ENCODE data around the gene OTOGL. TPM values are rescaled to one million over a fixed set of nuclear protein-coding genes. Genes with fewer than 3 reads are reported as not detected.

Gene OTOGL
- total and polyA plus RNA-seq, 4 donors, result 0.20 to 0.62 (median 0.54) TPM; not detected in 1

- H3K4me3 ChIP-seq (ENCODE audit: low read length in 2 of 2), result no peak overlapping the region
- ATAC-seq (ENCODE audit: low FRiP score) (no peak), DNase-seq (no peak)
- H3K27ac ChIP-seq (ENCODE audit: low read depth in 1 of 2, low read length in 2 of 2), result no peak overlapping the region
- no peaks in the 10 kb centered on the region for H3K36me3 ChIP-seq (ENCODE audit: control insufficient read depth in 1 of 2, insufficient read depth in 2 of 2, low read length in 1 of 2)
- H3K4me1 ChIP-seq (ENCODE audit: control insufficient read depth in 1 of 2, insufficient read depth in 2 of 2, low read length in 2 of 2), result peaks cover 2 to 17% of the 10 kb centered on the region in 2 donors
- H3K9me3 ChIP-seq (ENCODE audit: control insufficient read depth, low read length), result no peaks in the 10 kb centered on the region
- intact Hi-C loops (cut with DNase I), result loop anchor here in 1 of 2 donors (5.0 kb wide), 1 partner anchor 59 kb away; no protein-coding TSS in a partner anchor
- H3K27me3 ChIP-seq (ENCODE audit: control insufficient read depth in 1 of 2, insufficient read depth in 2 of 2, low read length in 1 of 2), result no peaks in the 10 kb centered on the region
These were observed 17.4 kb downstream of the OTOGL start for GRCh38 chr12:80116735-80117134.

- intact Hi-C loops (cut with DNase I), result loop anchor here in 1 of 2 donors (5.0 kb wide), 1 partner anchor 61 kb away; no protein-coding TSS in a partner anchor
- Histone ChIP-seq H3K4me3 (ENCODE audit: low read length in 2 of 2) (no peak overlapping the region), H3K4me1 (ENCODE audit: control insufficient read depth in 1 of 2, insufficient read depth in 2 of 2, low read length in 2 of 2) (peaks cover 2 to 18% of the 10 kb centered on the region in 2 donors), H3K27ac (ENCODE audit: low read depth in 1 of 2, low read length in 2 of 2) (peak overlapping the region; percentile 37 to 82), H3K36me3 (ENCODE audit: control insufficient read depth in 1 of 2, insufficient read depth in 2 of 2, low read length in 1 of 2) (no peaks in the 10 kb centered on the region), H3K27me3 (ENCODE audit: control insufficient read depth in 1 of 2, insufficient read depth in 2 of 2, low read length in 1 of 2) (no peaks in the 10 kb centered on the region), H3K9me3 (ENCODE audit: control insufficient read depth, low read length) (no peaks in the 10 kb centered on the region)
- DNase-seq, result no peak
- peak; percentile 64 for ATAC-seq (ENCODE audit: low FRiP score)
- 22 to 28% methylated on average over 2 of the region's 2 CpGs for WGBS, 2 donors
These were observed 19.4 kb downstream of the OTOGL start for GRCh38 chr12:80118565-80119324.

GRCh38 chr12:80120994-80121393 is 21.7 kb downstream of the OTOGL start:
- DNase-seq (no peak), ATAC-seq (ENCODE audit: low FRiP score) (no peak)
- Histone ChIP-seq H3K27me3 (ENCODE audit: control insufficient read depth in 1 of 2, insufficient read depth in 2 of 2, low read length in 1 of 2) (no peaks in the 10 kb centered on the region), H3K4me3 (ENCODE audit: low read length in 2 of 2) (no peak overlapping the region), H3K27ac (ENCODE audit: low read depth in 1 of 2, low read length in 2 of 2) (no peak overlapping the region), H3K4me1 (ENCODE audit: control insufficient read depth in 1 of 2, insufficient read depth in 2 of 2, low read length in 2 of 2) (peaks cover 2 to 18% of the 10 kb centered on the region in 2 donors), H3K9me3 (ENCODE audit: control insufficient read depth, low read length) (no peaks in the 10 kb centered on the region), H3K36me3 (ENCODE audit: control insufficient read depth in 1 of 2, insufficient read depth in 2 of 2, low read length in 1 of 2) (no peaks in the 10 kb centered on the region)
- intact Hi-C loops (cut with DNase I), result no loop called here
- WGBS, 2 donors, result 92 to 95% methylated on average over 3 of the region's 3 CpGs

GRCh38 chr12:80121661-80122060 is 22.3 kb downstream of the OTOGL start:
- H3K4me3 ChIP-seq (ENCODE audit: low read length in 2 of 2), result no peak overlapping the region
- WGBS, 2 donors, result 61 to 67% methylated on average over 3 of the region's 3 CpGs
- ATAC-seq (ENCODE audit: low FRiP score), result no peak
- peaks cover 2 to 18% of the 10 kb centered on the region in 2 donors for H3K4me1 ChIP-seq (ENCODE audit: control insufficient read depth in 1 of 2, insufficient read depth in 2 of 2, low read length in 2 of 2)
- no peaks in the 10 kb centered on the region for H3K9me3 ChIP-seq (ENCODE audit: control insufficient read depth, low read length)
- no peaks in the 10 kb centered on the region for H3K36me3 ChIP-seq (ENCODE audit: control insufficient read depth in 1 of 2, insufficient read depth in 2 of 2, low read length in 1 of 2)
- intact Hi-C loops (cut with DNase I), result no loop called here
- no peaks in the 10 kb centered on the region for H3K27me3 ChIP-seq (ENCODE audit: control insufficient read depth in 1 of 2, insufficient read depth in 2 of 2, low read length in 1 of 2)
- H3K27ac ChIP-seq (ENCODE audit: low read depth in 1 of 2, low read length in 2 of 2), result no peak overlapping the region
- DNase-seq, result no peak

- Histone ChIP-seq H3K27ac (ENCODE audit: low read depth in 1 of 2, low read length in 2 of 2) (no peak overlapping the region), H3K4me3 (ENCODE audit: low read length in 2 of 2) (no peak overlapping the region), H3K9me3 (ENCODE audit: control insufficient read depth, low read length) (no peaks in the 10 kb centered on the region), H3K36me3 (ENCODE audit: control insufficient read depth in 1 of 2, insufficient read depth in 2 of 2, low read length in 1 of 2) (no peaks in the 10 kb centered on the region), H3K4me1 (ENCODE audit: control insufficient read depth in 1 of 2, insufficient read depth in 2 of 2, low read length in 2 of 2) (no peaks in the 10 kb centered on the region), H3K27me3 (ENCODE audit: control insufficient read depth in 1 of 2, insufficient read depth in 2 of 2, low read length in 1 of 2) (no peaks in the 10 kb centered on the region)
- no peak for DNase-seq
- no peak for ATAC-seq (ENCODE audit: low FRiP score)
- intact Hi-C loops (cut with DNase I), result no loop called here
These were observed 30.7 kb downstream of the OTOGL start for GRCh38 chr12:80129895-80130530.

- WGBS, 2 donors, result 94% methylated on average over 3 of the region's 3 CpGs
- ATAC-seq (ENCODE audit: low FRiP score) (no peak), DNase-seq (no peak)
- no peaks in the 10 kb centered on the region for H3K27me3 ChIP-seq (ENCODE audit: control insufficient read depth in 1 of 2, insufficient read depth in 2 of 2, low read length in 1 of 2)
- intact Hi-C loops (cut with DNase I), result no loop called here
- no peak overlapping the region for H3K4me3 ChIP-seq (ENCODE audit: low read length in 2 of 2)
- no peaks in the 10 kb centered on the region for H3K9me3 ChIP-seq (ENCODE audit: control insufficient read depth, low read length)
- no peaks in the 10 kb centered on the region for H3K36me3 ChIP-seq (ENCODE audit: control insufficient read depth in 1 of 2, insufficient read depth in 2 of 2, low read length in 1 of 2)
- no peaks in the 10 kb centered on the region for H3K4me1 ChIP-seq (ENCODE audit: control insufficient read depth in 1 of 2, insufficient read depth in 2 of 2, low read length in 2 of 2)
- H3K27ac ChIP-seq (ENCODE audit: low read depth in 1 of 2, low read length in 2 of 2), result no peak overlapping the region
These were observed 36.3 kb downstream of the OTOGL start for GRCh38 chr12:80135624-80136023.

GRCh38 chr12:80140005-80140404 is 40.7 kb downstream of the OTOGL start:
- no peak for DNase-seq

GRCh38 chr12:80142640-80143039 is 43.3 kb downstream of the OTOGL start:
- Histone ChIP-seq H3K4me3 (ENCODE audit: low read length in 2 of 2) (no peak overlapping the region), H3K36me3 (ENCODE audit: control insufficient read depth in 1 of 2, insufficient read depth in 2 of 2, low read length in 1 of 2) (no peaks in the 10 kb centered on the region), H3K9me3 (ENCODE audit: control insufficient read depth, low read length) (peaks cover 2% of the 10 kb centered on the region), H3K4me1 (ENCODE audit: control insufficient read depth in 1 of 2, insufficient read depth in 2 of 2, low read length in 2 of 2) (no peaks in the 10 kb centered on the region), H3K27me3 (ENCODE audit: control insufficient read depth in 1 of 2, insufficient read depth in 2 of 2, low read length in 1 of 2) (no peaks in the 10 kb centered on the region), H3K27ac (ENCODE audit: low read depth in 1 of 2, low read length in 2 of 2) (no peak overlapping the region)
- no peak for ATAC-seq (ENCODE audit: low FRiP score)
- DNase-seq, result no peak
- WGBS, 2 donors, result 77 to 85% methylated on average over 2 of the region's 2 CpGs
- intact Hi-C loops (cut with DNase I), result no loop called here

More at GRCh38 chr12:80140005-80140404, 40.7 kb downstream of the OTOGL start:
- intact Hi-C loops (cut with DNase I), result no loop called here
- H3K36me3 ChIP-seq (ENCODE audit: control insufficient read depth in 1 of 2, insufficient read depth in 2 of 2, low read length in 1 of 2), result no peaks in the 10 kb centered on the region
- WGBS, 2 donors, result 91% methylated on average over 4 of the region's 4 CpGs
- H3K27me3 ChIP-seq (ENCODE audit: control insufficient read depth in 1 of 2, insufficient read depth in 2 of 2, low read length in 1 of 2), result no peaks in the 10 kb centered on the region
- H3K9me3 ChIP-seq (ENCODE audit: control insufficient read depth, low read length), result peaks cover 2% of the 10 kb centered on the region
- H3K4me1 ChIP-seq (ENCODE audit: control insufficient read depth in 1 of 2, insufficient read depth in 2 of 2, low read length in 2 of 2), result no peaks in the 10 kb centered on the region
- ATAC-seq (ENCODE audit: low FRiP score), result no peak
- no peak overlapping the region for H3K4me3 ChIP-seq (ENCODE audit: low read length in 2 of 2)
- no peak overlapping the region for H3K27ac ChIP-seq (ENCODE audit: low read depth in 1 of 2, low read length in 2 of 2)

- DNase-seq (no peak), ATAC-seq (ENCODE audit: low FRiP score) (no peak)
- Histone ChIP-seq H3K36me3 (ENCODE audit: control insufficient read depth in 1 of 2, insufficient read depth in 2 of 2, low read length in 1 of 2) (no peaks in the 10 kb centered on the region), H3K27ac (ENCODE audit: low read depth in 1 of 2, low read length in 2 of 2) (no peak overlapping the region), H3K4me3 (ENCODE audit: low read length in 2 of 2) (no peak overlapping the region), H3K9me3 (ENCODE audit: control insufficient read depth, low read length) (peaks cover 2% of the 10 kb centered on the region), H3K4me1 (ENCODE audit: control insufficient read depth in 1 of 2, insufficient read depth in 2 of 2, low read length in 2 of 2) (no peaks in the 10 kb centered on the region), H3K27me3 (ENCODE audit: control insufficient read depth in 1 of 2, insufficient read depth in 2 of 2, low read length in 1 of 2) (no peaks in the 10 kb centered on the region)
- intact Hi-C loops (cut with DNase I), result no loop called here
- WGBS, 2 donors, result 65 to 77% methylated on average over 4 of the region's 4 CpGs
These were observed 44.2 kb downstream of the OTOGL start for GRCh38 chr12:80143537-80143936.

All from aorta (tissue), 5 donors.